Caco-2 (cell line): ENCODE measurements around the gene MAPKAP1. TPM values are rescaled to one million over a fixed set of nuclear protein-coding genes. Genes with fewer than 3 reads are reported as not detected.

Experiments used
- BruUV-seq: library from RNA; stranded (reverse); fragments of 400-500 nt; replicated peaks from 2 replicates; lab custom pipeline; 2021; lab: Mats Ljungman, UMichigan
- CTCF ChIA-PET: fragments of 300-600 bp; sonication (Branson Sonifier 250); formaldehyde crosslinking; loops from one replicate; lab custom pipeline; 2022; ENCODE audit warnings: antibody characterized with exemption; lab: Charles Lee
- POLR2A ChIA-PET: fragments of 300-600 bp; sonication (Branson Sonifier 250); formaldehyde crosslinking; loops from one replicate; lab custom pipeline; 2022; ENCODE audit warnings: antibody characterized with exemption; lab: Charles Lee
- DNase-seq, 2 experiments: peaks; one replicate each; pipeline versions ENCODE4 v3.0.0 to v3.0.0-alpha.2; 2020 to 2022
- H3K27me3 ChIP-seq: replicated peaks from 2 replicates; pipeline ENCODE4 v1.6.0; 2011; ENCODE audit warnings: low read length; ENCODE audit not compliant: control insufficient read depth, insufficient read depth
- H3K36me3 ChIP-seq: 2 replicates; pipeline ENCODE4 v1.5.1; 2011; ENCODE audit warnings: low read length; ENCODE audit not compliant: control insufficient read depth, insufficient read depth
- H3K4me1 ChIP-seq: fragments of 250-450 bp; sonication (Bioruptor Pico); 2 replicates; pipeline ENCODE4 v1.5.1; 2020; ENCODE audit warnings: mild to moderate bottlenecking
- H3K4me3 ChIP-seq: 2 replicates; pipeline ENCODE4 v1.5.1; 2011; ENCODE audit warnings: low read depth, mild to moderate bottlenecking, control low read depth, low read length
- H3K9me3 ChIP-seq: fragments of 250-450 bp; sonication (Bioruptor Pico); 2 replicates; pipeline ENCODE4 v1.5.1; 2020; ENCODE audit warnings: mild to moderate bottlenecking, moderate library complexity
- H3K27ac Mint-ChIP-seq: one replicate; pipeline ENCODE4 v1.8.0; 2022; ENCODE audit warnings: mixed read lengths; ENCODE audit not compliant: unreplicated experiment
- H3K27me3 Mint-ChIP-seq: one replicate; pipeline ENCODE4 v1.8.0; 2022; ENCODE audit warnings: mixed read lengths; ENCODE audit not compliant: insufficient read depth, unreplicated experiment
- H3K36me3 Mint-ChIP-seq: one replicate; pipeline ENCODE4 v1.8.0; 2022; ENCODE audit warnings: mild to moderate bottlenecking, mixed read lengths; ENCODE audit not compliant: insufficient read depth, unreplicated experiment
- H3K4me1 Mint-ChIP-seq: one replicate; pipeline ENCODE4 v1.8.0; 2022; ENCODE audit warnings: low read depth, mixed read lengths; ENCODE audit not compliant: unreplicated experiment
- H3K4me3 Mint-ChIP-seq: one replicate; pipeline ENCODE4 v1.8.0; 2022; ENCODE audit warnings: mild to moderate bottlenecking, moderate library complexity, mixed read lengths; ENCODE audit not compliant: unreplicated experiment
- H3K9me3 Mint-ChIP-seq: one replicate; pipeline ENCODE4 v1.8.0; 2022; ENCODE audit warnings: mixed read lengths; ENCODE audit not compliant: unreplicated experiment
- CTCF ChIP-seq, 2 experiments: fragments of 200-600 bp in 1 of 2; IDR thresholded peaks; 1 replicate in 1 of 2; 2 replicates in 1 of 2; pipeline versions ENCODE4 v1.5.1 to v1.8.0; 2011 to 2022; ENCODE audit warnings: antibody characterized with exemption in 1 of 2, control low read depth in 1 of 2, inconsistent platforms in 1 of 2, low read depth in 1 of 2, low read length in 1 of 2, mild to moderate bottlenecking in 1 of 2, moderate library complexity in 1 of 2; ENCODE audit not compliant: insufficient read depth in 1 of 2, severe bottlenecking in 1 of 2, unreplicated experiment in 1 of 2
- intact Hi-C: fragments of 100-400 bp; cut with micrococcal nuclease; formaldehyde crosslinking; loops from one replicate; pipeline ENCODE4 v1.10.0; 2022; ENCODE audit not compliant: unreplicated experiment
- total RNA-seq: library from RNA; stranded (reverse); gene quantifications from 2 replicates; pipeline ENCODE4 v1.2.3, GENCODE V29; 2022

MAPKAP1 gene
- total RNA-seq, 1 experiment from 2014 or later, result 70.0 TPM

DNA sequence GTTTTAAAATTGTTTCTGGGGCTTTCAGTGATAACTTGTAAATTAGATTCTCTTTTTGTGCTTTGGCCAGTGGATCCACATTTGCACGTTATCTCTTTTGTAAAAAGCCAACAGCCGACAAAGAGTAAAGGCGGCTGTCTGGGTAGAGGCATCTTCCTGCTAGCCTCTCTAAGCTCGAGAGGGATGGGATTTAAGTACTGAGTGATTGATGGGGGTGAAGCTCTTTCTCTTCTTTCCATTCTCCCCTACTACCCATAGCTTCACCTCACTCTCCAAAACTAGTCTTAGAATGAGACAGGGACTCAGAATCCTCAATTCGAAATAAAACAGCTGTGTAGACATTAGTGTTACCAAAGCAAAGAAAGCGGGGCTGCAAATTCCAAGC, 43.6 kb upstream of the MAPKAP1 start:
- ChIA-PET POLR2A (interaction anchor here (1.0 kb wide), 1 partner anchor 44 kb away, joined by 3 read pairs; the partner anchor contains the start of gene MAPKAP1), CTCF (no interaction called here)
- Mint-ChIP-seq H3K4me3 (no peak overlapping the region), H3K4me1 (peaks cover 21% of the 10 kb centered on the region), H3K27me3 (peaks cover 2% of the 10 kb centered on the region), H3K27ac (no peak overlapping the region), H3K36me3 (peaks cover 8% of the 10 kb centered on the region), H3K9me3 (no peaks in the 10 kb centered on the region)
- intact Hi-C loops, result loop anchor here (10.0 kb wide), 1 partner anchor 394 kb away; no protein-coding TSS in a partner anchor
- Histone ChIP-seq H3K36me3 (no peaks in the 10 kb centered on the region), H3K4me1 (peaks cover 9% of the 10 kb centered on the region; the same call in 1 of the 2 replicates), H3K27me3 (no peaks in the 10 kb centered on the region), H3K9me3 (no peaks in the 10 kb centered on the region), H3K4me3 (no peak overlapping the region)
- BruUV-seq, result no TSS peak
- DNase-seq, result no peak
- no peak for TF ChIP-seq CTCF (IDR thresholded peaks at IDR 0.05; ENCODE audit: insufficient read depth in 1 of 2, low read depth in 1 of 2, low read length in 1 of 2, severe bottlenecking in 1 of 2, unreplicated experiment in 1 of 2)

DNA sequence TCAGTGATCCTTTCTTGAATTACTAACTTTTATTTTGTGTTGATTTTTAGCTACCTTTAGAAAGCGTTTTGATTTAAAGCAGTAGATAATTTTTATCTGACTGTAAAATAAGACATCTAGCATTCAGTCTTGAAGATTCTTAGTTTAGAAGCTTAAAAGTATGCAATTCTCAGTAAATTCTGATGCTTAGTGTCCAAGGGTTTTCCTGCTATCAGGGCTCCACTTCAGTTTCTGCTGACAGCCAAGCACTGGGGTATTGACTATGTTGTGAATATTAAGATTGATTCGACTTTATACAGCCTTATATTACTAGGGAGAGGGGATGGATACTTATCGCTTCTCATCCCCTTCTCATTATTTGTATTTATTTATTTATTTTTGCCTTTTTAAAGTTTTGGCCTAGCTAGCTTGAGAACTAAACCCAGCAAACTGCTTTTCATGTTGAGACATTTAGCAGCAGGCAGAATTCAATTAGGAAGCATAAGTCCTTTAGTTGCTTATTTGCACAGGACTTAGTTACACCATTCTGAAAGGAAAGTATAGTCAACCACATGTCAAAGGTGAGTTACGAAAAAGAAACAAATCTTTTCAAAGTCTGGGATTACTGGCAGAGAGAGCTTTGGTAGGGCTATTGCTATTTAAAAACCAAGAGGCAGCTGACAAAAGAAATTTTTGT, 43.1 kb upstream of the MAPKAP1 start:
- DNase-seq, result no peak
- Histone ChIP-seq H3K4me3 (no peak overlapping the region), H3K9me3 (no peaks in the 10 kb centered on the region), H3K4me1 (peaks cover 14% of the 10 kb centered on the region), H3K36me3 (no peaks in the 10 kb centered on the region), H3K27me3 (no peaks in the 10 kb centered on the region)
- no TSS peak for BruUV-seq
- intact Hi-C loops, result loop anchor here (10.0 kb wide), 1 partner anchor 395 kb away; no protein-coding TSS in a partner anchor
- Mint-ChIP-seq H3K4me3 (no peak overlapping the region), H3K27me3 (peaks cover 2% of the 10 kb centered on the region), H3K36me3 (peaks cover 8% of the 10 kb centered on the region), H3K9me3 (no peaks in the 10 kb centered on the region), H3K27ac (no peak overlapping the region), H3K4me1 (peaks cover 27% of the 10 kb centered on the region)
- no peak for TF ChIP-seq CTCF (IDR thresholded peaks at IDR 0.05; ENCODE audit: insufficient read depth in 1 of 2, low read depth in 1 of 2, low read length in 1 of 2, severe bottlenecking in 1 of 2, unreplicated experiment in 1 of 2)
- ChIA-PET CTCF (no interaction called here), POLR2A (interaction anchor here (1.0 kb wide), 1 partner anchor 43 kb away, joined by 3 read pairs; the partner anchor contains the start of gene MAPKAP1)

DNA sequence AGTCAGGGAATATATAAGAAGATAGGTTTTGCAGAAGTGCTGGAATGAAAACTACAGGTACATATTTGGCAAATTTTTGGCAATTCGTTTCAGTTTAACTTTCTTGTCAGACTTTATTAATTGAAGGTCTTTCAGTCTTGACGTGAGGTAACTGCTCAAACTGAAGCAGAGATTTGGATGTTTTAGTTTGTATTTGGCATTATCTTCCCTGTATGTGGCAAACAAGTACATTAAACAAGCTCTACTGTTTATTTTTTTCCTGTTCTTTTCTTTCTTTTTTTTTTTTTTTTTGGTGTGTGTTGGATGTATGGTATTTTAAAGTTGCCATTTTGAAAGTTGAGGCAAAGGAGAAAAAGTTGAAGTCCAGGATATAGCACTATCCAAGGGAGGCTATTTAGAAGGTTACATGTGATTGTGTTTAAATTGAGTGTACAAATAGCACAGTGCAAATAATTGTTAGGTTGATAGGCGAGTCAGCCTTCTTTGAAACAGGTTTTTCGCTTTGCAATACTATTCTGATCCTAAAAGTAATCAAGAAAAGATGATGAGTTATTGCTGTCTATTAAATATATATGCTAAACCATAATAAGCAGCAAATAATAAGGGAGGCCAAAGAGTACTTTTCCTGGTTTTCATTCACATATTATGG, 42.4 kb upstream of the MAPKAP1 start:
- Mint-ChIP-seq H3K4me3 (peak overlapping the region; percentile 80), H3K27ac (no peak overlapping the region), H3K27me3 (peaks cover 2% of the 10 kb centered on the region), H3K36me3 (peaks cover 8% of the 10 kb centered on the region), H3K9me3 (no peaks in the 10 kb centered on the region), H3K4me1 (peaks cover 32% of the 10 kb centered on the region)
- POLR2A ChIA-PET, result no interaction called here
- H3K4me3 ChIP-seq, result no peak overlapping the region
- intact Hi-C loops, result no loop called here
- H3K36me3 ChIP-seq, result no peaks in the 10 kb centered on the region
- no peaks in the 10 kb centered on the region for H3K9me3 ChIP-seq
- TSS peak; percentile 54 for BruUV-seq
- DNase-seq, result no peak
- H3K27me3 ChIP-seq, result no peaks in the 10 kb centered on the region
- H3K4me1 ChIP-seq, result peaks cover 16% of the 10 kb centered on the region
- CTCF ChIA-PET, result no interaction called here
- TF ChIP-seq CTCF (IDR thresholded peaks at IDR 0.05; ENCODE audit: insufficient read depth in 1 of 2, low read depth in 1 of 2, low read length in 1 of 2, severe bottlenecking in 1 of 2, unreplicated experiment in 1 of 2), result no peak
